HL-60 (cell line): ENCODE measurements around the gene WNT11.

ENCODE experiments used
- DNase-seq, 2 experiments: peaks; one replicate each; pipeline ENCODE4 v3.0.0-alpha.2; 2010 to 2020; ENCODE audit warnings: low read depth in 1 of 2, low spot score in 1 of 2
- H3K27ac ChIP-seq: fragments of 250-450 bp; sonication (Bioruptor Pico); replicated peaks from 2 replicates; pipeline ENCODE4 v1.5.1; 2020; ENCODE audit warnings: mild to moderate bottlenecking, moderate library complexity
- H3K27me3 ChIP-seq: fragments of 250-450 bp; sonication (Bioruptor Pico); 2 replicates; pipeline ENCODE4 v1.5.1; 2021; ENCODE audit warnings: mild to moderate bottlenecking, moderate library complexity; ENCODE audit not compliant: insufficient read depth, poor library complexity, severe bottlenecking
- H3K4me3 ChIP-seq: replicated peaks from 2 replicates; pipeline ENCODE4 v1.5.1; 2011; ENCODE audit warnings: mild to moderate bottlenecking, control low read depth, low read length; ENCODE audit not compliant: insufficient read depth
- CTCF ChIP-seq: IDR thresholded peaks from one replicate; pipeline ENCODE4 v1.5.1; 2011; ENCODE audit warnings: low read length, control low read depth, inconsistent platforms; ENCODE audit not compliant: insufficient read depth
- GABPA ChIP-seq: IDR thresholded peaks from 2 replicates; pipeline ENCODE4 v1.6.1; 2012; ENCODE audit warnings: low read depth
- POLR2AphosphoS5 ChIP-seq: IDR thresholded peaks from 2 replicates; pipeline ENCODE4 v1.6.1; 2012; ENCODE audit warnings: low read depth
- REST ChIP-seq: IDR thresholded peaks from 2 replicates; pipeline ENCODE4 v1.6.1; 2012; ENCODE audit warnings: low read depth; ENCODE audit not compliant: insufficient replicate concordance
- SPI1 ChIP-seq: IDR thresholded peaks from 2 replicates; pipeline ENCODE4 v1.6.1; 2012; ENCODE audit warnings: low read depth, mild to moderate bottlenecking, borderline replicate concordance

WNT11 gene

GRCh38 chr11:76157891-76158290, 48.4 kb downstream of the WNT11 start:
- no peak for DNase-seq

DNA sequence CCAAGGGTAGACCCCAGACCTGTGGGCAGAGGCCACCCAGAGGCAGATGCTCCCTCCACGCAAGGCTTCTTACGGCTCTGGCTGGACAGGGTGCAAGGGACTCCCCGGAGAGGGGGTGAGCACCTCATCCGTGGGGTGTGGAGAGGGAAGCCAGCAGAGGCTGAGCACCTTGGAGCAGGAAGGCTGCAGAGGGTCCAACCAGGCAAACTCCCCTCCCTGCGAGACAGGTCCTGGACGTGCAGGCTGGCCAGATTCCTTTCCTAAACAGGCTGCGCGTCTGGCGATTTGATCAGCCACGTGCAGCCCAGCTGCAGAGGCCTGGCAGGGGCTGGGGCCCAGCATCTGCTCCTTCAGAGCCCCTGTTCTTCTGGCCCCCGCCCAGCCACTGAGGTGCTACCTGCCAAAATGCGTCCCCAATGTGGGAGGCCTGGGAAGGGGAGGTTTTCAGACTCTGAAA, 49.3 kb downstream of the WNT11 start:
- Histone ChIP-seq H3K4me3 (no peak overlapping the region), H3K27me3 (no peaks in the 10 kb centered on the region), H3K27ac (no peak overlapping the region)
- no peak for TF ChIP-seq REST
- TF ChIP-seq GABPA = no peak
- no peak for TF ChIP-seq POLR2AphosphoS5
- TF ChIP-seq SPI1 = no peak
- TF ChIP-seq CTCF = no peak
- DNase-seq = no peak

More at GRCh38 chr11:76157891-76158290, 48.4 kb downstream of the WNT11 start:
- H3K4me3 ChIP-seq = no peak overlapping the region
- TF ChIP-seq SPI1 = no peak
- TF ChIP-seq GABPA = no peak
- no peak for TF ChIP-seq REST
- TF ChIP-seq CTCF = no peak
- TF ChIP-seq POLR2AphosphoS5 = no peak
- no peak overlapping the region for H3K27ac ChIP-seq
- H3K27me3 ChIP-seq = no peaks in the 10 kb centered on the region

GRCh38 chr11:76155500-76156227, 50.6 kb downstream of the WNT11 start:
- DNase-seq = no peak
- H3K4me3 ChIP-seq = no peak overlapping the region
- no peak overlapping the region for H3K27ac ChIP-seq
- no peak for TF ChIP-seq REST
- TF ChIP-seq SPI1 = no peak
- no peak for TF ChIP-seq GABPA
- TF ChIP-seq CTCF = no peak
- TF ChIP-seq POLR2AphosphoS5 = no peak
- H3K27me3 ChIP-seq = no peaks in the 10 kb centered on the region
